GM12878 (cell line): ENCODE data around the gene TOP1. TPM values are rescaled to one million over a fixed set of nuclear protein-coding genes. Genes with fewer than 3 reads are reported as not detected.

ENCODE experiments used
- BMI1 ChIP-seq: fragments of 450-650 bp; IDR thresholded peaks from 2 replicates; pipeline ENCODE4 v1.6.1; 2016; ENCODE audit warnings: mild to moderate bottlenecking, moderate library complexity, borderline replicate concordance
- CREB1 ChIP-seq: IDR thresholded peaks from 2 replicates; pipeline ENCODE4 v1.6.1; 2012; ENCODE audit warnings: low read depth, mild to moderate bottlenecking, inconsistent platforms
- CREM ChIP-seq: IDR thresholded peaks from 2 replicates; pipeline ENCODE4 v1.6.1; 2014; ENCODE audit warnings: antibody characterized with exemption, low read depth
- ESRRA ChIP-seq: IDR thresholded peaks from 2 replicates; pipeline ENCODE4 v1.6.1; 2012; ENCODE audit warnings: mild to moderate bottlenecking, low read length, improper control_type of control experiment
- KLF5 ChIP-seq: fragments of 450-650 bp; IDR thresholded peaks from 2 replicates; pipeline ENCODE4 v1.6.1; 2014; ENCODE audit warnings: mild to moderate bottlenecking; ENCODE audit not compliant: partially characterized antibody
- NFYA ChIP-seq: IDR thresholded peaks from 2 replicates; pipeline ENCODE4 v1.6.1; 2011; ENCODE audit warnings: low read depth, mild to moderate bottlenecking, low read length, improper control_type of control experiment, borderline replicate concordance
- PRDM15 ChIP-seq: fragments of 450-650 bp; formaldehyde crosslinking; IDR thresholded peaks from 2 replicates; pipeline ENCODE4 v1.4.0; 2020; ENCODE audit warnings: mild to moderate bottlenecking, moderate library complexity
- RBBP5 ChIP-seq: fragments of 200-600 bp; sonication (generic); conservative IDR thresholded peaks from 2 replicates; pipeline ENCODE4 v1.6.1; 2016
- SREBF2 ChIP-seq: IDR thresholded peaks from 2 replicates; pipeline ENCODE4 v1.6.1; 2012; ENCODE audit warnings: mild to moderate bottlenecking, low read length
- ZBTB4 ChIP-seq: fragments of 450-650 bp; formaldehyde crosslinking; IDR thresholded peaks from 2 replicates; pipeline ENCODE4 v1.4.0; 2022; ENCODE audit warnings: mild to moderate bottlenecking, moderate library complexity
- ZBTB40 ChIP-seq: fragments of 450-650 bp; IDR thresholded peaks from 2 replicates; pipeline ENCODE4 v1.6.1; 2016; ENCODE audit warnings: mild to moderate bottlenecking, moderate library complexity, borderline replicate concordance
- ZNF622 ChIP-seq: fragments of 450-650 bp; IDR thresholded peaks from 2 replicates; pipeline ENCODE4 v1.6.1; 2017; ENCODE audit warnings: mild to moderate bottlenecking, inconsistent platforms
- ZSCAN29 ChIP-seq: fragments of 450-650 bp; IDR thresholded peaks from 2 replicates; pipeline ENCODE4 v1.6.1; 2017; ENCODE audit warnings: mild to moderate bottlenecking, moderate library complexity
- polyA plus RNA-seq, 11 experiments: library from polyadenylated mRNA; depleted of rRNA in 4 of 11; unstranded in 6 of 11; stranded (reverse) in 5 of 11; fragments of >200 nt; fragmentation: Nextera tagmentation in 4 of 11; fragmentation: Illumina TruSeq in 1 of 11; extraction: Ambion mirVana in 4 of 11; extraction: Trizol in 1 of 11; gene quantifications; 1 replicate in 1 of 11; 2 replicates in 10 of 11; pipeline versions ENCODE4 v1.2.1 to v1.2.3, GENCODE V29; 2011 to 2016; ENCODE audit warnings: inconsistent platforms in 2 of 11, missing spikeins in 2 of 11, low read depth in 1 of 11
- total RNA-seq, 4 experiments: library from RNA; depleted of rRNA in 3 of 4; stranded (reverse); fragments of >200 nt in 3 of 4; fragmentation: Illumina TruSeq in 1 of 4; extraction: Trizol in 1 of 4; gene quantifications; 2 replicates each; pipeline versions ENCODE4 v1.2.1 to v1.2.3, GENCODE V29; 2013 to 2021

TOP1 gene
- total and polyA plus RNA-seq, 10 of the 15 experiments (the other 5 are each of a cell fraction or from before 2014, with no cell fraction given): 21.5 to 128 (median 47.3) TPM

GRCh38 chr20:41029150-41029901 lies 704 bp downstream of the TOP1 start (continued):
- 0 out of 2 replicates have a peak, but pooled peaks have one; percentile 1 for TF ChIP-seq CREB1
- no peak for TF ChIP-seq KLF5
- no peak for TF ChIP-seq CREM
- TF ChIP-seq ESRRA: no peak
- no peak for TF ChIP-seq BMI1
- TF ChIP-seq RBBP5: no peak
- TF ChIP-seq ZBTB40: no peak
- no peak for TF ChIP-seq PRDM15
- no peak for TF ChIP-seq ZBTB4
- TF ChIP-seq NFYA: no peak
- TF ChIP-seq SREBF2: no peak
- no peak for TF ChIP-seq ZNF622
- TF ChIP-seq ZSCAN29: no peak
